ENCODE data around the gene PCNA. TPM values are rescaled to one million over a fixed set of nuclear protein-coding genes. Genes with fewer than 3 reads are reported as not detected.

Gene PCNA
- total and polyA plus RNA-seq, 7 donors: 24.6 to 145 (median 54.8) TPM

- H3K27ac ChIP-seq: peak overlapping the region; percentile 92 to 97 (median 93)
- no peak for TF ChIP-seq CTCF (IDR thresholded peaks at IDR 0.05)
- TF ChIP-seq POLR2A (IDR thresholded peaks at IDR 0.05): no peak
- TF ChIP-seq EP300 (IDR thresholded peaks at IDR 0.05): no peak
- TF ChIP-seq POLR2AphosphoS5 (IDR thresholded peaks at IDR 0.05): no peak
- DNase-seq: no peak
- H3K36me3 ChIP-seq: peaks cover 0 to 33% (median 8%) of the 10 kb centered on the region in 4 donors
- whole genome bisulfite sequencing, 2 donors: 0% methylated on average over 21 of the region's 21 CpGs
- no peaks in the 10 kb centered on the region for H3K9me3 ChIP-seq
- no peaks in the 10 kb centered on the region for H3K27me3 ChIP-seq
- peaks cover 0 to 24% (median 21%) of the 10 kb centered on the region in 4 donors for H3K4me1 ChIP-seq
- H3K4me3 ChIP-seq: peak overlapping the region; percentile 67 to 81 (median 76)
- intact Hi-C loops (cut with DNase I): no loop called here
Measured at GRCh38 chr20:5119143-5119434, 669 bp downstream of the PCNA start.

- WGBS, 2 donors: 1 to 4% methylated on average over 23 of the region's 23 CpGs
- H3K9me3 ChIP-seq: no peaks in the 10 kb centered on the region
- peak overlapping the region; percentile 67 to 81 (median 76) for H3K4me3 ChIP-seq
- intact Hi-C loops (cut with DNase I): no loop called here
- peaks cover 0 to 33% (median 8%) of the 10 kb centered on the region in 4 donors for H3K36me3 ChIP-seq
- peak overlapping the region; percentile 92 to 97 (median 93) for H3K27ac ChIP-seq
- no peak for DNase-seq
- no peaks in the 10 kb centered on the region for H3K27me3 ChIP-seq
- no peak for TF ChIP-seq POLR2AphosphoS5 (IDR thresholded peaks at IDR 0.05)
- TF ChIP-seq CTCF (IDR thresholded peaks at IDR 0.05): no peak
- TF ChIP-seq POLR2A (IDR thresholded peaks at IDR 0.05): no peak
- no peak for TF ChIP-seq EP300 (IDR thresholded peaks at IDR 0.05)
- peaks cover 0 to 28% (median 23%) of the 10 kb centered on the region in 4 donors for H3K4me1 ChIP-seq
Measured at GRCh38 chr20:5118220-5119142, 1.3 kb downstream of the PCNA start.

GRCh38 chr20:5116875-5117274 is 2.9 kb downstream of the PCNA start:
- TF ChIP-seq POLR2A (IDR thresholded peaks at IDR 0.05): no peak
- TF ChIP-seq EP300 (IDR thresholded peaks at IDR 0.05): no peak
- H3K4me3 ChIP-seq: no peak overlapping the region
- no peak for DNase-seq
- H3K4me1 ChIP-seq: peaks cover 0 to 36% (median 28%) of the 10 kb centered on the region in 4 donors
- H3K9me3 ChIP-seq: no peaks in the 10 kb centered on the region
- no peak overlapping the region for H3K27ac ChIP-seq
- 47 to 69% methylated on average over 3 of the region's 3 CpGs for WGBS, 2 donors
- intact Hi-C loops (cut with DNase I): no loop called here
- peaks cover 0 to 33% (median 8%) of the 10 kb centered on the region in 4 donors for H3K36me3 ChIP-seq
- no peaks in the 10 kb centered on the region for H3K27me3 ChIP-seq

- peaks cover 0 to 32% (median 23%) of the 10 kb centered on the region in 4 donors for H3K4me1 ChIP-seq
- intact Hi-C loops (cut with DNase I): no loop called here
- no peak overlapping the region for H3K4me3 ChIP-seq
- DNase-seq: no peak
- no peak overlapping the region for H3K27ac ChIP-seq
- H3K27me3 ChIP-seq: no peaks in the 10 kb centered on the region
- H3K36me3 ChIP-seq: peaks cover 0 to 44% (median 11%) of the 10 kb centered on the region in 4 donors
- TF ChIP-seq POLR2A (IDR thresholded peaks at IDR 0.05) (no peak), EP300 (IDR thresholded peaks at IDR 0.05) (no peak), CTCF (IDR thresholded peaks at IDR 0.05) (no peak), POLR2AphosphoS5 (IDR thresholded peaks at IDR 0.05) (no peak)
- no peaks in the 10 kb centered on the region for H3K9me3 ChIP-seq
- 22 to 60% methylated on average over 3 of the region's 3 CpGs for WGBS, 2 donors
Measured at GRCh38 chr20:5114403-5114802, 5.4 kb downstream of the PCNA start.

- no peak for DNase-seq
- peaks cover 0 to 50% (median 19%) of the 10 kb centered on the region in 4 donors for H3K36me3 ChIP-seq
- no peak for TF ChIP-seq POLR2AphosphoS5 (IDR thresholded peaks at IDR 0.05)
- no peak for TF ChIP-seq CTCF (IDR thresholded peaks at IDR 0.05)
- no peak for TF ChIP-seq POLR2A (IDR thresholded peaks at IDR 0.05)
- no peak for TF ChIP-seq EP300 (IDR thresholded peaks at IDR 0.05)
- intact Hi-C loops (cut with DNase I): no loop called here
- H3K4me1 ChIP-seq: peaks cover 0 to 24% (median 16%) of the 10 kb centered on the region in 4 donors
- H3K9me3 ChIP-seq: no peaks in the 10 kb centered on the region
- WGBS, 2 donors: 9 to 30% methylated on average over 3 of the region's 3 CpGs
- peak overlapping the region; percentile 93 to 96 (median 94) for H3K27ac ChIP-seq
- H3K4me3 ChIP-seq: peak overlapping the region; percentile 68 to 74 (median 70)
- H3K27me3 ChIP-seq: no peaks in the 10 kb centered on the region
Measured at GRCh38 chr20:5113615-5113986, 6.2 kb downstream of the PCNA start.
